GM18511 (cell line): ENCODE data around the gene PLEKHO2.

Experiments used
- ATAC-seq: cut with Tn5 transposase; IDR thresholded peaks from one replicate; pipeline ENCODE4 v1.9.1; 2021; ENCODE audit warnings: mild to moderate bottlenecking, moderate library complexity; ENCODE audit not compliant: unreplicated experiment

The PLEKHO2 gene

DNA sequence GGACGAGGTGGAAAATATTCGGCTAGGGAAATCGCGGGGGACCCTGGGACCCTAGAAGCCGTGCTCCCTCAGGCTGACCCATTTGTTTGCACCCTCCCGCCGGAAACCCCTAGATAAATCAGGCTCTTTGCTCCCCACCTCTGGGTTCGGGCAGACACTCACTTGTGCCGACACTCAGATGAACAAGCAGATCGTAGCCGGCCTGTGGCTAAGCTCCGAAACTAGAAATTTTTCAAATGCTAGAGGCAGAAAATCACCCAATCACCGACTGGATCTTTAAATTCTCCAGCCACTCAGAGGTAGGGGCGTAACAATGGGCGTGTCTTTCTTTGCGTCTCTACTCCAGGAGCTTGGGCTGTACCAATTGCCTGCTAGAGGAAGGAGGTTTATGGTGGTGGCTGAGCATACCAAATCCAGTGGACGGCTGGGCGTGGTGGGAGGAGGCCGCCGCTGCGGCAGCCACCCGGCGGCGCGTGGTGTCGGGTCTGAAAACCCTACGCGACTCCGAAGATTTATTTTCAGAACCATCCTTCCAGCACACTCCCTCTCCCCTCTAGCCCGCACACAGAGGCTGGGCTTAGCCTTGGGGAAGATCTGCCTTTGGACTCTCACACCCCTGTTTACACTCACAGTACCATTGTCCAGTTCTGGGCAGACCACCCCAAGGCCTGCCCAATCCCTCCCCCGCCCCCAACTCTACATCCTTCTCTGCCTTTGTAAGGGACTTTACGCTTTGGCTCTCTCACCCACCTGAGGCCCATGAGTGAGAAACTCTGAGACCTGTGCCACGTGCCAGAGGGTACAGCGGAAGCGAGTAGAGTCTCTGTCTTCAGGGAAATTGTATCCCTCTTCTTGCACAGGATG is 16.1 kb upstream of the PLEKHO2 start, which contains the start of gene PIF1:
Gene PIF1, minus strand, starts transcription at position 217 of the 864 bp plus-strand sequence. CDS start 1,312 bp downstream, outside the sequence.
- ATAC-seq, result peak; percentile 87

DNA sequence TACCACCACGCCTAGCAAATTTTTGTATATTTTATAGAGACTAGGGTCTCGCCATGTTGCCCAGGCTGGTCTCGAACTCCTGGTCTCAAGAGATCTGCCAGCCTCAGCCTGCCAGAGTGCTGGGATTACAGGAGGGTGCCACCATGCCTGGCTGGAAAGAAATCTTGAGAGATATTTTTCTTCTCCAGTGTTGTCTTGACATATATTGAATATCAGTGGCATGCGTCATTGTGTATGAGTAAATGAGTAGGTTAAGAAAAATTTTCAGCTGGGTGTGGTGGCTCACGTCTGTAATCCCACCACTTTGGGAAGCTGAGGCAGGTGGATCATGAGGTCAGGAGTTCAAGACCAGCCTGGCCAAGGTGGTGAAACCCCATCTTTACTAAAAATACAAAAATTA is 12.7 kb upstream of the PLEKHO2 start:
- ATAC-seq, result no peak

DNA sequence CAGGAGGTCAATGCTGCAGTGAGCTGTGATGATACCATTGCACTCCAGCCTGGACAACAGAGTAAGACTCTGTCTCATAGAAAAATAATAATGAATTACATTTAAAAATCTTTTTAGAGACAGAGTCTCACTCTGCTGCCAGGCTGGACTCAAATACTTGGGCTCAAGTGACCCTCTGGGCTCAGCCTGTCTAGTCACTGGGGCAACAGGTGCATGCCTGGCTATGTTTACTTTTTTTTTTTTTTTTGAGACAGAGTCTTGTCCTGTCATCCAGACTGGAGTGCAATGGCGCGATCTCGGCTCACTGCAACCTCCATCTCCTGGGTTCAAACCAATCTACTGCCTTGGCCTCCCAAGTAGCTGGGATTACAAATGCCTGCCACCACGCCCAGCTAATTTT is 8.0 kb upstream of the PLEKHO2 start:
- no peak for ATAC-seq

DNA sequence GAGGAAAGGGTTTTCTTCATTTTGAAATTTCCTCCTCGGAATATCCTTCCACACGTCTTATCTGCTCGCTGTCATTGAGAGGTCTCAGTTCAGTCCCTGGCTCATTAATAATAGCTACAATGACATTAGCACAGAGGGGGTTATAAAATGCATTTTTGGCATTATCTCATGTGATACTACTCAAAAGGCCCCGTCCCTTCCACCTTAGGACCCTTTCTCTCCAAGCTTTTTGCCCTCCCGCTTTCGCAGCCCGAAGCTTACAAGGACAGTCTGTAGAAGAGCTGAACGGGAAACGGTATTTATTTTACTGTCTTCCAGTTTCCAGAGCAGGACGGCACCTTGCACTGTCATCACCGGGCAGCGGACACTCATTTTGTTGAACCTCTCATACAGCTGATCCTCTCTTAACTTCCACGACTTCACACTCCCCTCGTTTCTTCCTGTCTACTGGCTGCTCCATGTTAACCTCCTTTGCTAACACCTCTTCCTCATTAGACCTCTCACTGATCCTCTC is 5.6 kb upstream of the PLEKHO2 start:
- no peak for ATAC-seq

DNA sequence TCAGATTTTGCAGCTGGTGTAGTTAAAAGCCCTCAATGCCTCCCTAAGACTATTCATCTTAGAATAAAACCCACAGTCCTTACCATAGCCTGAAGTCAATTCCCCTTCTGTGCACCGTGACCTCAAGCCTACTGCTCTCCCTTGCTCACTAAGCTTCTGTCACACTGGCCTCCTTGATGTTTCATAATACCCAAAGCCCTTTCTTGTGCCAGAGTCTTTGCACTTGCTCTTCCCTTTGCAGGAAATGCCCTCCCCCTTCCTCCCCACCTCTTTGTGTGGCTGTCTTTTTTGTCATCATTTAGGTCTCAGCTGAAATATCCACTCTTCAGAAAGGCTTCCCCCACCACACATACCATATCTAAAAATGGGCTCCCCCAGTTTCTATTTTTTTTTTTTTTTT is 4.2 kb upstream of the PLEKHO2 start:
- ATAC-seq, result no peak

DNA sequence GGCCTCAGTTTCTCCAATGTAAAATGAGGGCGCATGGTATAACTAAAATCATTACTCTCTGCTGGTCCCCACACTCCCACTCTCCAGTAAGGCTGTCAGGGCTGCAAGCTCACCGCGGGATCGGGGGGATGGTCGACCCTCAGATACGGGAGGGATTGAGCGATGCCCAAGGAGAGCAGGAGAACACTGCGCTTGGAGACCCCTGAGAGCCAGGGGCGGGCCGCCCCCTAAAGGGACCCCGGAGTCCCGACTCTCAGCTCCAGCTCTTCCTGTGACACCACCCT is 713 bp upstream of the PLEKHO2 start:
- ATAC-seq, result no peak

DNA sequence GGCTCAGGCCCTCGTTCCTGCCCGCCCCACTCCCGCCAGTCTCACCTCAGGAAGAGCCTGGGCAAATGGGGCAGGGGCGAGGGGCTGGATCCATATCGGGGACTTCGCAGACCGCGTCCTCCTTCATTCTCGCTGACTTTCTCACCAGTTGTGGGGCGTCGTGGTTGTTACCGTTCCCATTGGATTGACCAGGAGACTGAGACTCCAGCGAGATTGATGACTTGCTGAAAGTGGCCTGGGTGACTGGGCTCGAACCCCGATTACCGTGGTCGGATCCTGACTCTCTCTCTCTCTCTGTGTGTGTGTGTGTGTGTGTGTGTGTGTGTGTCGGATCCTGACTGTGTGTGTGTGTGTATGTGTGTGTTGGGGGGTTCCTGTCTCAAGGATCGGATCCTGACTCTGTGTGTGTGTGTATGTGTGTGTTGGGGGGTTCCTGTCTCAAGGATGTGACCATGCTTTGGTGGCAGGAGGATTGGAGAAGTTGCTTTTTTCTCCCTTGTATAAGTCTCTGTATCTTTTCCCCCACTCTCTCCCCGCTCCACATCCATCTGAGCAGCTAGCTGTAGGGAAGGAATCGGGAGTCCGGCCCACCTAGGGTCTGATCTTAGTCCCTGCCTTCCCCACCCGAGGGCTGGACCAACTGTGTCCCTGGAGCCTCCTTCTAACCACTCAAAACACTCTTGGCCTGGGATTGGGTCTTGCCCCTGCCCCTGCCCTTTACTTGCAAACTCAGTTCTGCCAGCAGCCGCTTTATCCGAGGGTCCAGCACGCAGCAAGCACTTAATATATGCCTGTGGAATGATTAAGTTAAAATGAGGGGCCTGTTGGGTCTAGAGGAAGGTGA is 603 bp downstream of the PLEKHO2 start:
- no peak for ATAC-seq

DNA sequence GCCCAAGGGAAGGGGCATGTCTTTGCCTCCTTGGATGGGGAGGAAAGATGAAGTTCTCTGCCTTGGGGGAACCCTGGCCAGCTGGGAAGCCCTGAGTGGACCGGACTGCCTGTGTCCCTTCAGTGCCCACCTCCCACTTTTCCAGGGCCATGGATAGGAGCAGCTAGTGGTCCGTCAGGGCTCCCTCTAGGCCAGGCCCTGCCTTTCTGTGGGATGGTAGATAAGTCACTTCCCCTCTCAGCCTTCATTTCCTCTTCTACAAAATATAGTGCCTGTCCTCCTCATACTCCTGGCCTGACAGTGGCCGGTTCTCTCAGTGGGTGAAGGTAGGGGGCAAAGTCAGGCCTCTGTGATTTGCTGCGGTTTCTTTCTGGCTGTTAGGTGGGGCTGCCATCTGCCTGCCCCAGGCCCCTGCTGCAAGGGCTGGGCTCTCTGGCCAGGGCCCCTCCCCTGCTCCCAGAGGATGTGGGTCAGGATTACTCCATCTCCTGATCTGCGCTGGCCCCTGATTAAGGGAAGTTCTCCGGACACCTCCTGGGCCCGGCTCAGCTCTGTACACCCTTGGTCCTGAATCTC is 1.4 kb downstream of the PLEKHO2 start:
- no peak for ATAC-seq

DNA sequence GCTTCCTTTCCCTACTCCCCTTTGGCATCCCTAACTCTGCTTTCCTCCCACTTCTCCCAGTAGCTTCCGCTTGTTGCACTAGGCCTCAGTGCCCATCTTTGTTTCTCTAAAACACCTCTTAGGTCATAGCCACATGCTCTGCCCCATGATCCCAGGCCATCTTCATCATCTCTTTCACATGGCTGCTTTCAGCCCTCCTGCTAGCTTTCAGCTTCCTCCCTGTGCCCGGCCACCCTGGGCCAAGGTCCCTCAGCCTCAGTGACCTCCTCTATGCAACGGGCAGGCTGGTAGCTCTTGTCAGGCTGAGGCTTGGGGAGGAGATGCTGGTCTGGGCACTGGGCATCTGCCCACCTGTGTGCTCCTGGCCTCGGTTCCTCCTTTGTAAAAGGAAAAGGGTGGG is 2.3 kb downstream of the PLEKHO2 start:
- ATAC-seq, result no peak

DNA sequence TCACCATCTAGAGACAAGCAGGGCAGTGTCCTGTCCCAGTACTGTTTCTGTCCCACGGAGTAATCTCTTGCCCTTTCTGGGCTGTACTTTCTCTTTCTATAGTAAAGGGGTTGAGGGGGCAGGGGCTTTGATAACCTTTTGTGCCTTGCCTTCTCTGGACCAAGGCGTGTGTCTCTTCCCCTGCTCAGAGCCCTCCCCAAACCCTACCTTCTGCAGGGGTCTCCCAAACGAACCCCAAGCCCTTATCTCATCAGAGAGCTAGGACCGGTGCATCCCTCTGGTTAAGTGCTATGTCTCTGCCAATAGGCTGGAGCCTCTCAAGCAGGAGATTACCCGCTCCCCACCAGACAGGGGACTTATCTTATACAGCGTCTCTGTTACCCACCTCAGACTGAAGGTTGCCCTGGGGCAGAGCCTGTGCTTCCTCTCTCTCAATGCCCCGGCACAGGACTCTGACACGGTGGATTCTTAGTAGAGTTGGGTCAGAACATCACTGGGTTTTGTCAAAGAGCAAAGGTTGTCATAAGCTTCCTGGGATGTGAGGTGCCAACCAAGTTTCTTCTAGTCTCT is 2.9 kb downstream of the PLEKHO2 start:
- ATAC-seq, result peak; percentile 28

DNA sequence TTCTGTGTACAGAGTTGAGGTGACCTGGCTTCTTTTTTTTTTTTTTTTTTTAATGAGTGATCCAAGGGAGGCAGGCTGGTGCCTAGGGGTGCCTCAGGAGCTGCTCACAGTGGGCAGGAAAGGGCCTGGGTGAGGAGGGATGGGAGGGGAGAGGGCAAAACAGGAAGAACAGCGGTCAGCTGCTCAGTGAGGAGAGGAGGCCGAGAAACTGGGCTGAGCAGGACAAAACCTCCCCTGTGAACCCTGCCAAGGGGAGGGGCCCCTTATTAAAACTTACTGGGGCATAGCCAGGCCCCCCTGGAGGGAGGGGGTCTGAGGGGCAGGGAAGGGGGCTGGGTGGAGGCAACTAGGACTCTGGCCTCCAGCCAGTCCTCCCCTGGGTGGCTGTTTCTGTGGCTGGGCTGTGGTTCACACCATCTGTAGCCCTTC is 3.5 kb downstream of the PLEKHO2 start:
- ATAC-seq, result peak; percentile 22

DNA sequence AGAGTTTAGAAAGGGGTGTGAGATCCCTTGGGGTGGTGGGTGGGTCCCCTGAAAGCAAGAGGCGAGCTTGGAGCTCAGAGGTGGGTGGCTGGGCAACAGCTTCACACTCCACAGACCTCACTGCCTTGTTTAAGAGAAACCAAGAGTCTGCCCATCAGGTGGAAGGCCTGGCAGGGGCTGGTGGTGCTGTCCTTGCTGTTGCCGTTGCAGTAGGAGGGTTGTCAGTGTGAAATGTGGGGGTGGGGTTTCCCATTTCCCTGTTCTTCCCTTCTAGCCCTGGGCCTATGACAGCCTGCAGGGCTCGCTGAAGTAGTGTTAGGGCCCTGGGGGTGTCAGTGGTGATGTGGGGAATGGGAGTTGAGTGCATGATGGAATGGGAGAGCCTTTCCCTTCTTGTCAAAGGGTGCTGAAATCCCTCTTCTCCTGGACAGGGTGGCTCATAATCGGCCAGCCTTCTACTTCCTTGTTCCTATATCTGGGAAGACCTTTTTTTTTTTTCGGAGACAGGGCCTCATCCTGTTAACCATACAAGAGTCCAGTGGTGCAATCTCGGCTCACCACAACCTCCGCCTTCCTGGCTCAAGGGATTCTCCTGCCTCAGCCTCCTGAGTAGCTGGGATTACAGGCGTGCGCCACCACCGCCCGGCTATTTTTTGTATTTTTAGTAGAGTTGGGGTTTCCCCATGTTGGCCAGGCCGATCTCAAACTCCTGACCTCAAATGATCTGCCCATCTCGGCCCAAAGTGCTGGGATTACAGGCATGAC is 4.3 kb downstream of the PLEKHO2 start:
- ATAC-seq, result peak; percentile 13

DNA sequence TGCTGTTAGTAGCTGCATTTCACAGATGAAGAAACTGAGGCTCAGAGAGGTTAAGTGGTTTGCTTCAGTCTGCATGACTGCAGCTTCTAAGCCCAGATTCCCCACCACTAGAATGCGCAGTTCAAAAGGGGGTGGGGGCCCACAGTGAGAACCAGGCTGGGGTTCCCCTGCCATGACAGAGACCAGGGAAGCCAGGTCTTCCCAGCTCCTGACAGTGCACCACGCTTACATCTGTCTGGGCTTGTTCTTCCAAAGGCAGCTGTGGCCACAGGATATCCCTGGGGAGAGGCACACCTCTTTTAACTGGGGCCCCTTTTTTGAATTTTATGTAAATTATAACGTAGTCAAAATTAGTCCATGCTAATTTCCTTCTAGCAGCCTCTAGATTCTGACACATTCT is 5.3 kb downstream of the PLEKHO2 start:
- ATAC-seq, result no peak

DNA sequence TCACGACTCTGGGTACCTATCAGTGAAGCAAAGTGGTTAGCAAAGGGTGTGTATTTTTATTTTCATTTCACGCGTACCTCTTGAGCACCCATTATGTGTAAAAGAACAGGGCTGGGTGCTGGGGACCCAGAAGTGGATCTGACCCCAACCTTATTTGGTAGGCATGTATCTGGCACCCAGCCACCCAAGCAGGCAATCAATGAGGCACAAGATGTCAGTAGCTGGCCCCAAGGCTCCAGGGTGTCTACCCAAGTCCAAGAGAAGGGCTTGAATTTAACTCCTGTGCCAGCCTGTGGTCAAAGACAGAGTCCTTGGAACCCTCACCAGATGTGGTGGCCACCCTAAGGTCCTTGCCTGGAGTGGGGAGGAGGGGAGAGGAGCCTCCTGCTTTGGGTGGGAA is 5.7 kb downstream of the PLEKHO2 start:
- ATAC-seq, result no peak

DNA sequence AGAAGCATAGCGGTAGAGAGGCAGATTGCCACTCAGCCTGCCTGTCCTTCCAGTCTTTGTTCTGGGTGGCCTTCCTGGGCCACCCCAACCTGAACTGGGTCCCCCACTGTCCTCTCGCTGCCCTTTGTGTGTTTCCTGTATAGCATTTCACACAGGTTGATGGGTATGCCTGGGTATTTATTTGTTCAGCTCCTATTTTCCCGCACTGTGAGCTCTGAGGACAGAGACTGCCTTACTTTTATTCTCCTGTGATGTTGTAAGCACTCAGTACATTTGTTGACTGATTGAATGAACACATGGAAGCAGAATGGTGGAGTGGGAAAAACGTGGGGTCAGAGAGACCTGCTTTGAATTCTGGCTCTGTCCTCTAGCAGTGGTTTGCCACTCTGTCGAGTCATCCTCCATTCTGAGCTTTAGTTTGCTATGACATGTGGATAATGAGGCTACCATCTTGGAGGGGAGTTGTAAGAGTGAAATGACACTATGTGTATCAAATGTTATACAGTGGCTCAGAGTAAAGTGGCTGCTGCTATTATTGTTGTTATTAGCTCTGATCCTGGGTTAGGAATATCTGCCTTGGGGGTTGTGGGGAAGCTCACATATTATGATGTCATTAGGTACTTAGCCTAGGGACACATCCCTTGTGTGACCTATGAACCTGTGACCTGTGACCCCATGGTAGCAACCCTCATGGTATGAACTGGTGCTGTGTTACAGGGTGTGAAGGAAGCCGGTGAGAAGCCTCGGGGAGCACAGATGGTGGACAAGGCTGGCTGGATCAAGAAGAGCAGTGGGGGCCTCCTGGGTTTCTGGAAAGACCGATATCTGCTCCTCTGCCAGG is 6.4 kb downstream of the PLEKHO2 start:
- no peak for ATAC-seq

DNA sequence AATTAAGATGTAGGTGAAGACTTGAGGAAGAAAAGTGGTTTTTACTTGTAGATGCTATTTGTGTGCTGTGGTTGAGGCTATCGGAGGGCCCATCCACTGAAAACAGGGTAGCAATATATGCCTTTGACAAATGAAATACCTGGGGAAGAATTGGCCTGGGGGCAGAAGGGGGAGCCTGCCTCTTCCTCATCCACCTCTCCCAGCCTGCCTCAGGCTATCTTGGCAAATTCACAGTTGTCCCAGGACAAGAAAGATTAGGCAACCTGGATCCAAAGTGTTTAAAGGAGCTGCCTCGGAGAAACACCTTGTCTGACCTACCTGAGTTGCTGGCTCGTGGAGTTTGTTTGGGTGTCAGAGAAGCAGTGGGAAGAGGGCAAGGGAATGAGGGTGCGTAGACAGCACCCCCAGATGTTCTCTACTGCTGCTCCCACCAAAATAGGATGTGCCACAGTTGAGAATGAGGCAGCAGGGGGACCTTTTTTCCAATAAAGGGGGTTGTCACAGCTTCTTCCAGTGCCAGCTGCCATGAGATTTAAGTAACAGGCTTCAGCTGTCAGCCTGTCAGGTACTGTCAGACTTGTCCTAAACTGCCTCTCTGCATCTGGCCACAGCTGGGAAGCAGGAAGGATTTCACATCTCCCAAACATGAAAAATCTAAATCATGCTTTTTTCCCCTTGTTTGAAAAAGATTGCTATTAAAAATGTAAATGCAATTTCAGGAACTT is 9.2 kb downstream of the PLEKHO2 start:
- no peak for ATAC-seq

DNA sequence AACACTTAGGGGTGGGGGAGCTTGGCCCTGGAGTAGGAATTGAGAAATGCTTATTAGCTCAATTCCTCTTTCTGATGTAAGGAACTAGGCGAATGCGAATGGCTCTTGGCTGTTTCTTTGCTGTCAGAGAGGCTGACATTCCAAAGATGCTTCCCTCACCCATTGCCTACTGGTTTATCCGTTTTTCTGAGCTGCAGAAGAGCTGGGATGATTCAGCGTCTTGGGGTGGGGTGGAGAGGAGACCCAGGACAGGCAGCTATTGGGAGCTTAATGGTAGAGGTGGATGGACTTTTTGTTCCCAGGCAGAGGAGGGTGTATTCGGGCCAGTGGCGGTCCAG is 9.8 kb downstream of the PLEKHO2 start:
- no peak for ATAC-seq

DNA sequence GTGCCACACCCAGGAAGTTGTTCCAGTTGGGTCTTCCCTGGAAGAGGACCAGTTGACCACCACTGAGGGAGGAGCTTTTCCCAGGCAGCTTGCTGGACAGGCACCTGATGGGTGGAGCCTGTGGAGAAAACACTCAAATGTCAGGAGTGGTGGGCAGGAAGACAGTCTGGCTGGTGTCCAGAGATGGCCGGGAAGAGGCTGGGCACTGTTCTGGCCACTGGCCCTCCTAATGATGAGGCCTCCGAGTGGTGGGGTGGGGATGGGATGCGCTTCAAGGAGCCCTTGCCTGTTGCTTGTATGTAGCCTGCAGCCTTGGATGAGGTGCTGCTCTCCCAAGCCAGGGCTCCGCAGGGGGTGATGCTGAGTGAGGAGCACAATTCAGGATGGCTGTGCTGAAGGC is 12.3 kb downstream of the PLEKHO2 start:
- ATAC-seq, result no peak

DNA sequence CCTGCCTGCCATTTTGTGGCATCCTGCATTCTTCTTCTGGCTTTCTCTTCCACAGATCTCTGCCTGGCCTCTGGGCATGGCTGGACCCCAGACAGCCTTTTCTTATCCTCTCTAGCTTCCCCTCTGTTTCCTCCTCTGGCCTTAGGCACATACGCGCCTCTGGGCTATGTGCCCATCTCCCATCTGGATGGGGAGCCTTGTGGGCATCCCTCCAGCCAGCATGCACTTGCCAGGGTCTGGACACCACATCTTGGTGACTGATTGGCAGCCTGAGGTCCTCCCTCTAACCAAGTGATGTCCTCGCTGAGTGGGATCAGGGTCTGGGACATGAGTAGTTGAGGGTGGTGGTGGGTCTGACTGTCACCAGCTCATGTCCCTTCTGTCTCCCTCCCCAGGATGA is 12.8 kb downstream of the PLEKHO2 start:
- no peak for ATAC-seq
